Trophoblast cell (in vitro differentiated cells and primary cell): ENCODE results near the gene ZNF124.
A peak's percentile ranks its signal among the peaks of the same experiment; 100 is the strongest.

Experiments
- DNase-seq, 2 donors: peaks; one replicate each; pipeline ENCODE4 v3.0.0-alpha.2; 2016
- H2AFZ ChIP-seq: 2 replicates; pipeline ENCODE4 v1.6.1; 2013; ENCODE audit warnings: low read length, moderate library complexity, mild to moderate bottlenecking; ENCODE audit not compliant: insufficient read depth, poor library complexity
- H2AK5ac ChIP-seq: 2 replicates; pipeline ENCODE4 v1.6.1; 2013; ENCODE audit warnings: mild to moderate bottlenecking, low read length
- H2BK120ac ChIP-seq: 2 replicates; pipeline ENCODE4 v1.6.1; 2013; ENCODE audit warnings: low read length, mild to moderate bottlenecking, moderate library complexity; ENCODE audit not compliant: insufficient read depth, poor library complexity
- H2BK12ac ChIP-seq: 2 replicates; pipeline ENCODE4 v1.6.1; 2013; ENCODE audit warnings: mild to moderate bottlenecking, low read length, moderate library complexity
- H2BK5ac ChIP-seq: 2 replicates; pipeline ENCODE4 v1.6.1; 2013; ENCODE audit warnings: low read length, low read depth, moderate library complexity, mild to moderate bottlenecking; ENCODE audit not compliant: poor library complexity
- H3K14ac ChIP-seq: 2 replicates; pipeline ENCODE4 v1.6.1; 2013; ENCODE audit warnings: mild to moderate bottlenecking, low read length
- H3K18ac ChIP-seq: 2 replicates; pipeline ENCODE4 v1.6.1; 2013; ENCODE audit warnings: mild to moderate bottlenecking, low read length
- H3K23ac ChIP-seq: 2 replicates; pipeline ENCODE4 v1.6.1; 2013; ENCODE audit warnings: low read length
- H3K27ac ChIP-seq: 2 replicates; pipeline ENCODE4 v1.5.1; 2013; ENCODE audit warnings: low read depth, mild to moderate bottlenecking, inconsistent platforms, low read length, moderate library complexity
- H3K27me3 ChIP-seq: 2 replicates; pipeline ENCODE4 v1.6.1; 2013; ENCODE audit warnings: inconsistent platforms, mild to moderate bottlenecking, low read length, moderate library complexity; ENCODE audit not compliant: insufficient read depth
- H3K36me3 ChIP-seq, 2 experiments: 1 replicate in 1 of 2; 2 replicates in 1 of 2; pipeline ENCODE4 v1.6.1; 2013; ENCODE audit warnings: low read length in 2 of 2, mild to moderate bottlenecking in 2 of 2, moderate library complexity in 1 of 2; ENCODE audit not compliant: insufficient read depth in 2 of 2, control insufficient read depth in 1 of 2
- H3K4ac ChIP-seq: 2 replicates; pipeline ENCODE4 v1.6.1; 2013; ENCODE audit warnings: low read depth, mild to moderate bottlenecking, low read length, moderate library complexity
- H3K4me1 ChIP-seq, 2 experiments: 1 replicate in 1 of 2; 2 replicates in 1 of 2; pipeline ENCODE4 v1.6.1; 2013; ENCODE audit warnings: low read length in 2 of 2, mild to moderate bottlenecking in 2 of 2, moderate library complexity in 1 of 2; ENCODE audit not compliant: insufficient read depth in 2 of 2, control insufficient read depth in 1 of 2
- H3K4me2 ChIP-seq: 2 replicates; pipeline ENCODE4 v1.6.1; 2013; ENCODE audit warnings: inconsistent platforms, mild to moderate bottlenecking, low read length, moderate library complexity
- H3K4me3 ChIP-seq: 2 replicates; pipeline ENCODE4 v1.5.1; 2013; ENCODE audit warnings: mild to moderate bottlenecking, low read depth, low read length, inconsistent platforms
- H3K79me1 ChIP-seq: one replicate; pipeline ENCODE4 v1.6.1; 2013; ENCODE audit warnings: low read length
- H3K79me2 ChIP-seq: 2 replicates; pipeline ENCODE4 v1.6.1; 2013; ENCODE audit warnings: low read length, mild to moderate bottlenecking; ENCODE audit not compliant: control insufficient read depth, insufficient read depth, poor library complexity
- H3K9ac ChIP-seq: 2 replicates; pipeline ENCODE4 v1.6.1; 2013; ENCODE audit warnings: mild to moderate bottlenecking, low read length
- H3K9me3 ChIP-seq: 2 replicates; pipeline ENCODE4 v1.6.1; 2013; ENCODE audit warnings: low read depth, mild to moderate bottlenecking, control low read depth, inconsistent platforms, low read length; ENCODE audit not compliant: insufficient read depth
- H4K12ac ChIP-seq: 2 replicates; pipeline ENCODE4 v1.6.1; 2013; ENCODE audit warnings: low read depth, mild to moderate bottlenecking, low read length, moderate library complexity
- H4K8ac ChIP-seq: 2 replicates; pipeline ENCODE4 v1.6.1; 2013; ENCODE audit warnings: low read depth, mild to moderate bottlenecking, low read length, moderate library complexity
- H4K91ac ChIP-seq: one replicate; pipeline ENCODE4 v1.6.1; 2013; ENCODE audit warnings: low read depth, mild to moderate bottlenecking, low read length, moderate library complexity
- WGBS: extraction: QIAGEN DNeasy Blood & Tissue Kit; methylation state at CpG from one replicate; pipeline ENCODE4 v1.1.7; 2013; ENCODE audit warnings: missing lambda C conversion rate; ENCODE audit not compliant: insufficient read length, insufficient coverage; ENCODE audit errors: extremely low coverage; 5-methylcytosine and 5-hydroxymethylcytosine counted together

The ZNF124 gene

GRCh38 chr1:247210062-247210375 lies 38.2 kb upstream of the ZNF124 start:
- Histone ChIP-seq H4K12ac (peak overlapping the region; percentile 81), H3K27me3 (no peaks in the 10 kb centered on the region), H3K14ac (peak overlapping the region; percentile 62), H3K9me3 (no peaks in the 10 kb centered on the region), H3K27ac (peak overlapping the region; percentile 86), H2AFZ (no peak overlapping the region), H2AK5ac (no peak overlapping the region), H2BK5ac (peak overlapping the region; percentile 82), H2BK12ac (no peak overlapping the region), H4K8ac (peak overlapping the region; percentile 82), H4K91ac (peak overlapping the region; percentile 78), H3K36me3 (peaks cover 6 to 10% of the 10 kb centered on the region in 2 experiments), H3K4me2 (peak overlapping the region; percentile 59), H3K4ac (peak overlapping the region; percentile 64), H2BK120ac (no peak overlapping the region), H3K79me1 (peaks cover 6% of the 10 kb centered on the region), H3K18ac (peak overlapping the region; percentile 83), H3K4me1 (peaks cover 6 to 8% of the 10 kb centered on the region in 2 experiments), H3K4me3 (peak overlapping the region; percentile 88), H3K79me2 (peaks cover 14% of the 10 kb centered on the region), H3K9ac (peak overlapping the region; percentile 81), H3K23ac (no peak overlapping the region)
- peak in 1 of 2 donors; percentile 6 for DNase-seq
- no CpG with 5 or more reads among the region's 5 CpGs for WGBS

GRCh38 chr1:247209396-247209795 lies 37.6 kb upstream of the ZNF124 start:
- no peak overlapping the region for H4K12ac ChIP-seq
- H3K4me3 ChIP-seq: no peak overlapping the region
- no peak overlapping the region for H3K9ac ChIP-seq
- no peak overlapping the region for H2BK12ac ChIP-seq
- no peak overlapping the region for H3K23ac ChIP-seq
- H3K36me3 ChIP-seq: peaks cover 6 to 10% of the 10 kb centered on the region in 2 experiments
- no peak overlapping the region for H2BK5ac ChIP-seq
- H3K4ac ChIP-seq: peak overlapping the region; percentile 9
- no peak overlapping the region for H2AK5ac ChIP-seq
- H3K18ac ChIP-seq: no peak overlapping the region
- no peak overlapping the region for H2AFZ ChIP-seq
- no peak overlapping the region for H4K8ac ChIP-seq
- DNase-seq: no peak
- no peak overlapping the region for H3K14ac ChIP-seq
- peaks cover 14% of the 10 kb centered on the region for H3K79me2 ChIP-seq
- no peaks in the 10 kb centered on the region for H3K27me3 ChIP-seq
- peaks cover 8 to 11% of the 10 kb centered on the region in 2 experiments for H3K4me1 ChIP-seq
- peak overlapping the region; percentile 59 for H3K4me2 ChIP-seq
- no peak overlapping the region for H3K27ac ChIP-seq
- no CpG with 5 or more reads among the region's 2 CpGs for WGBS
- no peaks in the 10 kb centered on the region for H3K9me3 ChIP-seq
- H3K79me1 ChIP-seq: peaks cover 6% of the 10 kb centered on the region
- H2BK120ac ChIP-seq: no peak overlapping the region
- H4K91ac ChIP-seq: no peak overlapping the region

GRCh38 chr1:247204177-247204647 lies 32.4 kb upstream of the ZNF124 start:
- H2AFZ ChIP-seq: no peak overlapping the region
- no peak overlapping the region for H2BK12ac ChIP-seq
- no peak for DNase-seq
- H3K23ac ChIP-seq: no peak overlapping the region
- H3K4me2 ChIP-seq: peak overlapping the region; percentile 10
- H3K4me1 ChIP-seq: peaks cover 16 to 23% of the 10 kb centered on the region in 2 experiments
- H3K4ac ChIP-seq: no peak overlapping the region
- H4K8ac ChIP-seq: no peak overlapping the region
- no peak overlapping the region for H3K9ac ChIP-seq
- H4K12ac ChIP-seq: no peak overlapping the region
- H3K9me3 ChIP-seq: no peaks in the 10 kb centered on the region
- no peak overlapping the region for H2BK120ac ChIP-seq
- no peaks in the 10 kb centered on the region for H3K27me3 ChIP-seq
- no peak overlapping the region for H3K14ac ChIP-seq
- H2BK5ac ChIP-seq: no peak overlapping the region
- no peak overlapping the region for H2AK5ac ChIP-seq
- no CpG with 5 or more reads among the region's 7 CpGs for WGBS
- peaks cover 9 to 10% of the 10 kb centered on the region in 2 experiments for H3K36me3 ChIP-seq
- no peak overlapping the region for H4K91ac ChIP-seq
- H3K27ac ChIP-seq: peak overlapping the region; percentile 59
- no peak overlapping the region for H3K4me3 ChIP-seq
- H3K79me2 ChIP-seq: peaks cover 15% of the 10 kb centered on the region
- H3K79me1 ChIP-seq: peaks cover 3% of the 10 kb centered on the region
- peak overlapping the region; percentile 54 for H3K18ac ChIP-seq

- no peak overlapping the region for H2BK5ac ChIP-seq
- H3K27ac ChIP-seq: peak overlapping the region; percentile 81
- H2BK120ac ChIP-seq: no peak overlapping the region
- no CpG with 5 or more reads among the region's 3 CpGs for WGBS
- no peak overlapping the region for H3K4me2 ChIP-seq
- H2BK12ac ChIP-seq: no peak overlapping the region
- no peaks in the 10 kb centered on the region for H3K9me3 ChIP-seq
- no peaks in the 10 kb centered on the region for H3K27me3 ChIP-seq
- peaks cover 8 to 11% of the 10 kb centered on the region in 2 experiments for H3K36me3 ChIP-seq
- no peak overlapping the region for H2AK5ac ChIP-seq
- H2AFZ ChIP-seq: no peak overlapping the region
- H3K23ac ChIP-seq: no peak overlapping the region
- no peak overlapping the region for H4K12ac ChIP-seq
- H3K18ac ChIP-seq: no peak overlapping the region
- DNase-seq: no peak
- H3K4ac ChIP-seq: no peak overlapping the region
- H4K91ac ChIP-seq: no peak overlapping the region
- H3K9ac ChIP-seq: no peak overlapping the region
- H3K4me3 ChIP-seq: no peak overlapping the region
- no peak overlapping the region for H4K8ac ChIP-seq
- H3K79me2 ChIP-seq: peaks cover 6% of the 10 kb centered on the region
- peaks cover 12 to 14% of the 10 kb centered on the region in 2 experiments for H3K4me1 ChIP-seq
- H3K14ac ChIP-seq: no peak overlapping the region
- peaks cover 3% of the 10 kb centered on the region for H3K79me1 ChIP-seq
Observed at GRCh38 chr1:247198781-247199180, 27.0 kb upstream of the ZNF124 start.
